Measurements from ENCODE around the gene HSPB7.
"Not testable (repeated sequence)": the region's sequence is repeated elsewhere in the genome, so short reads cannot be mapped to it uniquely, and the experiment has no call there.

Gene HSPB7

DNA sequence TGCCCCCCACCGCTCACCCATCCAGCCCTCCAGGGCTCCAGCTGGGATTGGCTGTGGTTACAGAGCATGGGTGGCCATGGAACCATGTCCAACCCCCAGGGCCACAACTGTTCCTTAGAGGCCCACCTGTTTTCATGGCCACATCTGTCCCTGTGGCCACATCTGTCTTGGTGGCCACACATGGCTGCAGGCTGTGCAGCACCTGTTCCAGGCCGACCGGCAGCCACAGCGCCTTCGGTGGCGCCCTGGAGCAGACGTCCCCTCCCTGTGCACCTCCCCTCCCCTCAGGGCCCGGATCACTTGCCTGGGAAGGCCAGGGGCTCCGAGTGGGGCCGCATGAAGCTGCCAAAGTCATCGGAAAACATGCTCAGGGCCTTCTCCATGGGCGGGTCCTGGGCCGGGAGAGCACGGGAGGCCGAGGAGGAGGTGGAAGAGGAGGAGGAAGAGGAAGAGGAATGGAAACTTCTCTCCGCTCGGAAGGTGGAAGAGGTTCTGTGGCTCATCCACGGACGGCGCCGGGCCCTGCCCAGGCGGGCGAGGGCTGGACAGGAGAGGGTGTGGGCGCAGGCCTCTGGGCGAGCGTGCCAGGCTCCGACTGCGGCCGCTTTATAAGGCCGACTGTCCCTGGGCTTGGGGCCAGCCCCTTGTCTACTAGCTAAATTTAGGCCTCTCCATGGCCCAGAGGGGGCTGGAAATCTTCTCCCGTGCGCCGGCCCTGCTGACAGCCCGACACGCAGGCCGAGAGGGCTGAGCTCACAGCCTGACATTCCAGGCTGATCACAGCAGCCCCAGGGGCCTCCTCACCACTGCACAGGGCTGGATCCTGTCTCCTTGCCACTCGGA, at the start of gene HSPB7:
TSS of gene HSPB7 (minus strand) at position 583 of the 843 bp plus-strand sequence. CDS start at position 503, 80 bp downstream.
- no peak for DNase-seq

DNA sequence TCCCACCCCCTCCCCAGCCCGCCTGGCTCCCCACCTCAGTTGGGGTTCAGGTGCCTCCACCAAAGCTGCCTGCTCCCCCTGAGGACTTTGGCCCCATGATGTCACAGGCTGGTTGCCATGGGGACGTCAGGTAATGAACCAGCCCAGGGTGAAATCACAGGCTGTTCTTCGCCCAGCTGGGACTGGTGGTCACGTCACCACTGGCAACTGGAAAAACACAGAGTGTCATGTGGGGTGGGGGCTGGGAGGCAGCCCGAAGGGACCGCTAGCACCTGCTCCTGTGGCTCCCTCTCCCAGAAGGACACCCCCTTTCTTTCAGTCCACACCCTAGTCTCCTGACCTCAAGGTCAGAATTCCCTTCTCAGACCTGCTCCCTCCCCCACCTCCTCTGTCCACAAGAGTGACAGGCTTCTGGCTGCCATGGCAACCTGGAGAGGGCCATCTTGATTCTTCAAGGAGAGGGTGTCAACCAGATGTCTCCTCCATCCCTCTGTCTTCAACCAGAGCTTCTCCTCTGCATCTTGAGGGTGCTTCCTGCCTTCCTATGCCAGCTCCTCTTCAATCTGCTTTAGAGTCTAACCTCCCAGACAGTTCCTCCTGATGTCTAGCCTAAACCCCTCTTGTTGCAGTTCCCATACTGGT, 49.4 kb upstream of the HSPB7 start:
- no peak for DNase-seq

DNA sequence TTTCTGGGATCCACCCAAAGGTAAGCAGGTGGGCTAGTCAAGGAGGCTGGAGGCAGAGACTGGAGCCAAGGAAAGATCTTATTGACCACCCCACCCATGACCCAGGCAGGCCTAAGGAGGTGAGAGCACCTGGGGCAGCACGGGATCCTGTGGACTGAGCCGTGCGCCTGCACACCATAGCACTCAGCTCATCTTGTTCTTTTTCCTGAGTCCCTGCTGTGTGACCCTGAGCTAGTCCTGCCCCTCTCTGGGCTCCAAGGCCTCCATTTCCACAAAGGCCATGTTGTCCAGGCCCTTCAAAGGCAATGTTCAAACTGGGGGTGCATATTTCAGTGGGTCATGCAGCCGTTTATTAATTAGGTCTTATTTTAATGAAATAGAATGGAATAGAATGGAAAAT, 48.4 kb upstream of the HSPB7 start:
- DNase-seq = no peak

- DNase-seq = no peak
Measured at GRCh38 chr1:16065269-16065576, 47.4 kb upstream of the HSPB7 start.

DNA sequence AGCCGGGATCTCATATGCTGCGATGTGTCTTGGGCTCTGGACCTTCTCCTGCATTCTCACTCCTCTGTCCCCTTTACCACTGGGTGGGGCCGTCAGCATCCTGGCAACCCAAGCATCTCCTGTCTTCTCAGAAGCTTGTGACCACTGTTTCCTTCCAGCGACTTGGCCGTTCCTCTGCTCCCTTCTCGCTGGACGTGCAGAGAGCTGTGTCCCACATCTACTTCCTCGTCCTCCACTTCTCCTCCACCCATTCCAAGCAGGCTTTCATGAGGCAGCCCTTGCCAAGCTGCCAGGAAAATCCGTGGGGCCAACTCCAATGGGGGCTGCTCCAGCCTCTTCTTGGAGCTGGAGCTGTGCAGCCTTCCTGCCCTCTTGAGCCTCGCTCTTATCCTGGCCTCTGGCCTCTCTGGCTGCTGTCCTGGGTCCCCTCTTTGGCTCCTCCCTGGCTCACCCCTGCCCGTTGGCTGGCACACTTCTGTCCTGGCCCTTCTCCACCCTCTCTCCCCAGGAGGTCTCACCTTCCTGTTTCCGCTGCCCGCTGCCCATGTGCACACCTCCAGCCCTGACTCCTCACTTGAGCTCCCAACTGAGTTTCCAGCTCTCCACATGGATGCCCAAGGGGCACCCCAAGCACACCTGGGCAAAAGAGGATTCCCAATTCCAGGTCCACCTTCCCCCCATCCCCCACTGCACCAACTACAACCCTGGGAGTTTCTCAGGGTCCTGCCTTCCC, 46.9 kb upstream of the HSPB7 start:
- DNase-seq = no peak

DNA sequence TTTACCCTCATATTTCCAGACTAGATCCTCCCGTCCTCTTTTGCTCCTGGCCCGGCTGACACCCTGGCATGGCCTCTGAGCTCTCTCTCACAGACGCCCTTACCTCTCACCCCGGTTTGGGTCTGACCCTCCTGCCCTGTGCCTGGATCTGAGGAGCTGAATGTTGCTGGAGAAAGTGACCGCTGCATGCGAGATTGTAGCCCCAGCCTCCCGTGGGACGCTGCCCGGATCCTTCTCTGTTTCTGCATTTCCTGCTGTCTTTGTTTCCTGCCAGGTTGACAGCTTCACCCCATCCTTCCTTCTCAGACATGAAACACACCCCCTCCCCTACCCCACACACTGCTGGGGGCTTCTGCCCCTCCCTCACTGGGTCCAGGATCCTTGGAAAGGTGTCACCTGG, 46.1 kb upstream of the HSPB7 start:
- DNase-seq = no peak

- DNase-seq = no peak
Measured at GRCh38 chr1:16063226-16063829, 45.5 kb upstream of the HSPB7 start.

DNA sequence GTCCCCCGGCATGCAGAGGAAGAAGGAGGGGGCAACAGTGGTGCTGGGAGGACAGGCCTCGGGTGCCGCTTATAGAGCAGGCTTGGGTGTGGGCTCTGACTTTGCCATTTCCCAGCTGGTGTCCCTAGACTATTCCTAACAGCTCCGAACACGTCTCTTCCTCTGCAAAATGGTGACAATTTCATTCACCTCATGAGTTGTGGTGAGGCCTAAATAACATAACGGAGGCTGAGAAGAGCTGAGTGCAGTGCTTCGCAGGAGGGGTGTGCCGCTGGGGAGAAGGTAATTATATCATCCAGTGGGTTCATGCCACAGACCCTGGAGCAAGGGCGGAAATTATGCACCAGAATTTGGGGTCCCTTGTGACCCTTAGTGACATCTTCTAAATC, 44.8 kb upstream of the HSPB7 start:
- not testable (repeated sequence) for DNase-seq

DNA sequence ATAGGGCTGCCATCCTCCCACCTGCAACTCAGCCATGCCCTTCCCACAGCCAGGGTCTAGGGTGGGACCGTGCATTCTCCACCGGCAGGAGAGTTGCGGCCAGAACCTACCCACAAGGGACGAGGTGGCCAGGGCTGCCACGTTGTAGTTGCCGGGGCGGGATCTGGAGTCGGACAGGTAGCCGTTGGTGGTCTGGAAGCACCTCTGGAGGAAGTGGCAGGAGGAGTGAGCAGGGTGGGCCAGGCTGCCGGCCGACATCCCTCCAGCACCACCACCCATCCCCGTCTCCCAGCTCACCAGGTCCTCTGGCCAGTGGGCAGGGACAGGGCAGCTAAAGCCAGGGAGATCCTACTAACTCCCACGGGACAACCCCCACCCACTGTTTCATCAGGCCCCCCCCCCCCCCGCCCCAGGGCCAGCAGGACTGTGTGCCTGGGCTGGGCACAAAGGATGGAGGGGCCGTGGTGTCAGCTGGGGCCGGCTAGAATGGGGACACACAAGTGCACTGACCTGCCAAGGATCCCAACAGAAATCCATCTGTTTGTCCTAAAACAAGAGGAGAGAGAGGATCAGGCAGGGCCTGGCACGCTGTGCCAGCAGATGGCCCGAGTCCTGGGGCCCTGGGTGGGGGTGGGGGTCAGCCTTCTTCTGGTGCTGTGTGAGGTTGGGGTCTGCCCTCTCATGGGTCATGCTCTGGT, 44.3 kb upstream of the HSPB7 start:
- not testable (repeated sequence) for DNase-seq

- DNase-seq = no peak
Measured at GRCh38 chr1:16061266-16061665, 43.4 kb upstream of the HSPB7 start.

DNA sequence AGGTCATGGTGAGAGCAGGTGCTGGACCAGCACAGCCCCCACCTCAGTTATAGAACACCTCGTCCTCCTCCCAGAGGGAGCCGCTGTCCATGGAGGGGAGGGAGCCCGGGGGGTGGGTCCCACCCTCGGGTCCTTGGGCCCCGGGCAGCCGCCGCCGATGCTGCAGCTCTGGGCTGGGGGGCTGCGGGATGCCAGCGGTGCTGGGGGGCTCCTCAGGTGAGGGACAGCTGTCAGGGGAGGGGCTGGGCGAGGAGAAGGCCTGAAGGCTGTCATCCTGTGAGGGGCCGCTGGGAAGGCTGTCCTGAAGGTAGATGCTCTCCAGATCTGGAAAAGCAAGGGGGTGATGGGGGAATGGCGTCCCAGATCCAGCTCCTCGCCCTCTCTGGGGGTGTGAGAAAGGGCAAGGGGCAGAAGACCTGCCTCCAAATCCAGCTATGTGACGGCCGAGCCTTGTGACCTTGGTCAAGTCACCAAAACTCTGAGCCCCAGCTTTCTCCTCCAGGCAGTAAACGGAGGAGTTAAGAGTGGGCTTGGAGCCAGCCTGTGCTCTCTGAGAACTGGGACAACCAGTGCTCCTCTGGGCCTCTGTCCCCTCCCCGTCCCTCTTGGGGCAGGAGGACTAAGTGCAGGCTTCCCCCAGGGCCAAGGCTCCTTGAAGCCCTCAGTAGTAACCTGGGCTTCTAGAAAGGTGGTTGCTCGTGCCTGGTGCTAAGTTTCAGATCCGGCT, 40.7 kb upstream of the HSPB7 start:
- not testable (repeated sequence) for DNase-seq

- DNase-seq = not testable (repeated sequence)
Measured at GRCh38 chr1:16057314-16057915, 39.6 kb upstream of the HSPB7 start.

DNA sequence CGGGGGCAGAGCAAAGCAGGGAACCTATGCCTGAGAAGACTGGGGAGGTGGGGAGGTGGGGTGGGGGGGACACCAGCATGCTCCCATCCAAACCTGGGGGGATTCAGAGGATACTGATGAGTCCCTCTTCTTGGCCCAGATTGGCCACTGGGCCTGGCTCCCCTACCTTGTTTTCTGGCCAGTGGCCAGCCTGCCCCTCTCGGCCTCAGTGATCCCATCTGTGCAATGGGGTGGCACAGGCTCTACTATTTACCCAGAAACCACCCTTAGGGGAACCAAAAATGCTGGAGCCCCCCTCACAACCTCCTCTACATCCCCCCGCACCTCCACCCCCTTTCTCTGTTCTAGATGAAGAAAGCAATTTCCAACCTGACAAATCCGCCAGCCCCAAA, 38.7 kb upstream of the HSPB7 start:
- DNase-seq = not testable (repeated sequence)

- peak; percentile 46 to 56 for DNase-seq
Measured at GRCh38 chr1:16055613-16056520, 38.0 kb upstream of the HSPB7 start.

DNA sequence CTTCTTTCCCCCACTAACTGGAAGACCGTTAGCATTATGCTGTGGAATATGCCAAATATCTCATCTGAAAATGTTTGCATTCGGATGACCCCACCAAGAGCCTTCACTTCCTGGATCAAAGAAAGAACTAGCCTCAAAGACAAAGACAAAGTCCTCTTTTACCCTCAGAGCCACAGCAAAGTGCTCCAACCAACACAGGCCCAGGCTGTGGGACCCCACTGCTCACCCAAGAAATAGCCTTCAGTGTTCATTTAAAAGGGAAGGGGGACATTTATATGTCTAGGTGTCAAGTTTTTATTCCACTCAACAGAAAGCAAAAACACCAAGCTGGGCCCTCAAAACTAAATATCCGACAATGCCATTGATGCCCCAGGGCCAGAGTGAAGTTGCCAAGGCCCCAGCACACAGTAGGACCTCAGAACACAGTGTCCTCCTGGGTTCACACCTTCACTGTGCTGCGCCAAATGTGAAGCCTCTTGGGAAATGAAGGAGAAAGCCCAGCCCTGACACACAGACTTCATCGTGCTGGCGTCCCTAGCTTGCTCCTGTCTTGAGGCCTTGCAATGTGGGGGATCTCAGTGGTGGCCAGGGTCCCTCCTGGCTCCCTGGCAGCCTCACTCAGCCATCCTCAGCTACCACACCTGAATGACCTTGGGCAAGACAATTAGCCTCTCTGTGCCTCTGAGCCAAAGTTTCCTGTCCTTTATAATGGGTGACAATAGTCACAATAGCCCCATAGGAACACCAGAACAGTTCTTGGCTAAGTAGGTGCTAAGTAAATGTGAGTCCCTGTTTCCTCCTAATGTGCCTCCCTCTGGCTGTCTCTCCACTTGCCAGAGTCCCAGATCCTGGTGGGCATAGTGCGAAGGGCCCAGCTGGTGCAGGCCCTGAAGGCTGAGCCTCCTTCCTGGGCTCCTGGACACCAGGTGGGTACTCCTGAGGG, 37.0 kb upstream of the HSPB7 start:
- DNase-seq = no peak

GRCh38 chr1:16053781-16054502, 36.1 kb upstream of the HSPB7 start:
- DNase-seq = no peak

DNA sequence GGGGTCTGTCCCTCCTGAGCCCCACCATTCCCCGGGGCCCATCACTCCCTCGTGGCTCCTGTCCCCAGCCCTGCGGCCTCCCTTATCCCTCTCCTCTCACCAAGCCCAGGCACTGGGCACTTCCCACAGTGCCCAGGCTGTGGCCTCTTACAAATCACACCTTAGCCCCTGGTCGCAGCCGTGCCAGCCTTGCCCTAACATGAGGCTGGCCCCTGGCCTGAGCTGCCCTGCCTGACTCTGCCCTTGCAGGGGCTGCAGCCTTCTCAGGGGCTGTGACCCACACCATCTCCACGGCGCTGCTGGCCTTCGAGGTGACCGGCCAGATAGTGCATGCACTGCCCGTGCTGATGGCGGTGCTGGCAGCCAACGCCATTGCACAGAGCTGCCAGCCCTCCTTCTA, 34.1 kb upstream of the HSPB7 start:
- not testable (repeated sequence) for DNase-seq

GRCh38 chr1:16051039-16051438, 33.2 kb upstream of the HSPB7 start:
- no peak for DNase-seq

DNA sequence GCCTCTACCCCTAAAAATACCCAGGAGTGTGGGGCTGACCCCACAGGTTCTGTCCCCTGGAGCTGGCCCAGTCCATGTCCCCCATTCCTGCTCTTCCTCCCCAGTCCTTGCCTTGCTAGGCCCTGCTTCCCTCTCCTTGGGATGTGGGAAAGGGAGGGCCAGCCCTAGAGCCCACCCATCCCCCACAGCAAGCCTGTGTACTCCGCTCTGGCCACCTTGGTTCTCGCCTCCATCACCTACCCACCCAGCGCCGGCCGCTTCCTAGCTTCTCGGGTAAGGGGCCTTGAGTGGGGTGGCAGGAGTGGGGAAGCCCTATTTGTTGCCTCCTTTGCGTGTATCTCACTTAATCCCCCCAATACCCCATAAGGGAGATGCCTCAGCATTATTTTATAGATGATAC, 32.5 kb upstream of the HSPB7 start:
- DNase-seq = no peak

All from bone marrow (tissue), 2 donors.